ENCODE results near the gene MTUS2. TPM values are rescaled to one million over a fixed set of nuclear protein-coding genes. Genes with fewer than 3 reads are reported as not detected.

The MTUS2 gene
- total RNA-seq, 1 donor = 0.36 TPM

DNA sequence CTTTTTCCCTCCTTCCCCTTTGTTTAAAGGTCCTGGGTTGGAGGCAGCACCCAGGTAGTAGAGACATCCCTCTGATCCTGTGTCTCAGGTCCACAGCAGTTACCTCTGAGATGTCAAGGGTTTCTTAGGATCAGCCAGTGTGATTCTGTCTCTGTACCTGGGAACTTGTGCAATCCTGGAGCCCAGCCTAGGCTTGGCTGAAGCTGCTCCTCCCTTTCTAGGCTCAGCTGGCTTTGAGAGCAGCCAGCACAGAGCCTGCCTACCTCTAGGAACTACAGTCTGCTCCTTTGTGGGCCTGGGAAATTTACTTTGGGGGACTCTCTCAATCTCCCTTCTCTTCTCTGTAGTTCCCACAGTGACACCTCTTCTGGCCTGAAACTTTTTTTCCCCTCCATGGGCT, 171.6 kb downstream of the MTUS2 start:
- no peaks in the 10 kb centered on the region for H3K9me3 ChIP-seq (ENCODE audit: low read depth, low read length)

DNA sequence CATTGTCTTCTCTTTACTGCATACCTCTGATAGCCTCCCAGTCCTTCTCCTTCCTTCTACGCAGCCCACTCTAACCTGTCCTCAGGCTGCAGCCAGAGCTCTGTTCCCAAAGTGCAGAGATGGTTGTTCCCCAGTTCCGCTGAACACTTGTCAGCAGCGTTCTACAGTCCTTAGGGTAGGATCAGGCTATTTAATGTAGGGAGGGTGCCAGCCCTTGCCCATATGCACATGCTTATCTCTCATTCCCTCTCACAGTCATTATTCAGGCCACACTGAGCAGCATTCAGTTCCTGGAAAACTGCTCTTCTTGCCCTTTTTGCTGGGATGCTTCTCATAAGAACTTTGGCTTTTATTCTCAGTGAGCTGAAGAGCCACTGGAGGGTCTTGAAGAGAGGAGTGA, 180.7 kb downstream of the MTUS2 start:
- Histone ChIP-seq H3K4me3 (ENCODE audit: insufficient read depth, low read length) (no peak overlapping the region), H4K20me1 (ENCODE audit: insufficient read depth, low read length) (no peaks in the 10 kb centered on the region), H3K9me3 (ENCODE audit: low read depth, low read length) (no peaks in the 10 kb centered on the region), H3K4me1 (ENCODE audit: insufficient read depth, low read length) (no peaks in the 10 kb centered on the region), H3K27me3 (ENCODE audit: insufficient read depth, low read length) (no peaks in the 10 kb centered on the region), H3K36me3 (ENCODE audit: insufficient read depth, low read length) (no peaks in the 10 kb centered on the region), H3K27ac (ENCODE audit: low read depth, low read length) (no peak overlapping the region), H3K4me2 (ENCODE audit: insufficient read depth, low read length) (no peak overlapping the region), H2AFZ (ENCODE audit: low read length) (no peak overlapping the region), H3K79me2 (ENCODE audit: insufficient read depth, low read length) (no peaks in the 10 kb centered on the region)
- TF ChIP-seq, protein P1, sequence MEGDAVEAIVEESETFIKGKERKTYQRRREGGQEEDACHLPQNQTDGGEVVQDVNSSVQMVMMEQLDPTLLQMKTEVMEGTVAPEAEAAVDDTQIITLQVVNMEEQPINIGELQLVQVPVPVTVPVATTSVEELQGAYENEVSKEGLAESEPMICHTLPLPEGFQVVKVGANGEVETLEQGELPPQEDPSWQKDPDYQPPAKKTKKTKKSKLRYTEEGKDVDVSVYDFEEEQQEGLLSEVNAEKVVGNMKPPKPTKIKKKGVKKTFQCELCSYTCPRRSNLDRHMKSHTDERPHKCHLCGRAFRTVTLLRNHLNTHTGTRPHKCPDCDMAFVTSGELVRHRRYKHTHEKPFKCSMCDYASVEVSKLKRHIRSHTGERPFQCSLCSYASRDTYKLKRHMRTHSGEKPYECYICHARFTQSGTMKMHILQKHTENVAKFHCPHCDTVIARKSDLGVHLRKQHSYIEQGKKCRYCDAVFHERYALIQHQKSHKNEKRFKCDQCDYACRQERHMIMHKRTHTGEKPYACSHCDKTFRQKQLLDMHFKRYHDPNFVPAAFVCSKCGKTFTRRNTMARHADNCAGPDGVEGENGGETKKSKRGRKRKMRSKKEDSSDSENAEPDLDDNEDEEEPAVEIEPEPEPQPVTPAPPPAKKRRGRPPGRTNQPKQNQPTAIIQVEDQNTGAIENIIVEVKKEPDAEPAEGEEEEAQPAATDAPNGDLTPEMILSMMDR (IDR thresholded peaks at IDR 0.05; ENCODE audit: extremely low read depth, low read depth, low read length) = no peak
- no peak for DNase-seq (ENCODE audit: insufficient read length, low spot score, missing footprints)

More for the DNA sequence above, 171.6 kb downstream of the MTUS2 start:
- no peak overlapping the region for H3K4me3 ChIP-seq (ENCODE audit: insufficient read depth, low read length)
- no peaks in the 10 kb centered on the region for H3K27me3 ChIP-seq (ENCODE audit: insufficient read depth, low read length)
- H4K20me1 ChIP-seq (ENCODE audit: insufficient read depth, low read length) = no peaks in the 10 kb centered on the region
- no peak overlapping the region for H3K4me2 ChIP-seq (ENCODE audit: insufficient read depth, low read length)
- no peaks in the 10 kb centered on the region for H3K79me2 ChIP-seq (ENCODE audit: insufficient read depth, low read length)
- H2AFZ ChIP-seq (ENCODE audit: low read length) = no peak overlapping the region
- no peak for DNase-seq (ENCODE audit: insufficient read length, low spot score, missing footprints)
- H3K27ac ChIP-seq (ENCODE audit: low read depth, low read length) = no peak overlapping the region
- H3K36me3 ChIP-seq (ENCODE audit: insufficient read depth, low read length) = no peaks in the 10 kb centered on the region
- no peaks in the 10 kb centered on the region for H3K4me1 ChIP-seq (ENCODE audit: insufficient read depth, low read length)
- TF ChIP-seq, protein P1 (IDR thresholded peaks at IDR 0.05; ENCODE audit: extremely low read depth, low read depth, low read length) = no peak

DNA sequence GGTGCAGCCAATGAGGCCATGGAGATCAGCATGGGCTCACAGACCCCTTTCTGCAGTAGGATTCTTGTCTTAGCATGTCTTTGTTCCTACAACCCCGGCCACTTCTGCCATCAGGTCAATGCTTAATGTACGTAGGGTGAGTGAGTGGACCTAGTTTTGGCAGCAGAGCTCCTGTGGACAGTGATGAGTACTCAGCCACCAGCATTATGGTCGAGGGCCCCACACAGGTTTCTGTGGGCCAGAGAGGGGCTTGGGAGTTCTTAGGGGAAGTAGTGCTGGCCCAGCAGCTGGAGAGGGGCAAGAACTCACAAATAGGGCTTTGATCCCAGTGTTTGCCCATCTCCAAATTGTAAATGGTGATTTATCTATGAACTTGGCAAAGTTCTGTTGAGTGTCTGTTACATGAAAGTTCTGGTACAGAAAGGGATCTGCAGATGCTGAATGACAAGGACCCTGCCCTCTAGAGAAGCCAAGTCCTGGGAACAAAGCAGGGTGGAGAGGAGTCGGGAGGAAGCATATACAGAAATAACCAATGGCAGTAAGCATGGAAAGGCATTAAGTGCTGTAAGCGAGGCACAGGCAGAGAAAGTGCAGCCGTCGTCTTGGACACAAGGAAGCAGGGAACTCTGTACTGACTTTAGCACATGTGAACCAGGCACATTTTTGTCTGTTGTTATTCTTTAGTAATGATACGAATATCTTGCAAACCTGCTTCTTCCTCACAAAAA, 185.1 kb downstream of the MTUS2 start:
- Histone ChIP-seq H3K4me1 (ENCODE audit: insufficient read depth, low read length) (no peaks in the 10 kb centered on the region), H3K36me3 (ENCODE audit: insufficient read depth, low read length) (no peaks in the 10 kb centered on the region), H3K27me3 (ENCODE audit: insufficient read depth, low read length) (no peaks in the 10 kb centered on the region), H3K9me3 (ENCODE audit: low read depth, low read length) (no peaks in the 10 kb centered on the region), H3K27ac (ENCODE audit: low read depth, low read length) (no peak overlapping the region), H3K79me2 (ENCODE audit: insufficient read depth, low read length) (no peaks in the 10 kb centered on the region), H3K4me2 (ENCODE audit: insufficient read depth, low read length) (no peak overlapping the region), H2AFZ (ENCODE audit: low read length) (no peak overlapping the region), H4K20me1 (ENCODE audit: insufficient read depth, low read length) (no peaks in the 10 kb centered on the region), H3K4me3 (ENCODE audit: insufficient read depth, low read length) (no peak overlapping the region)
- no peak for DNase-seq (ENCODE audit: insufficient read length, low spot score, missing footprints)
- TF ChIP-seq, protein P1 (IDR thresholded peaks at IDR 0.05; ENCODE audit: extremely low read depth, low read depth, low read length) = no peak

DNA sequence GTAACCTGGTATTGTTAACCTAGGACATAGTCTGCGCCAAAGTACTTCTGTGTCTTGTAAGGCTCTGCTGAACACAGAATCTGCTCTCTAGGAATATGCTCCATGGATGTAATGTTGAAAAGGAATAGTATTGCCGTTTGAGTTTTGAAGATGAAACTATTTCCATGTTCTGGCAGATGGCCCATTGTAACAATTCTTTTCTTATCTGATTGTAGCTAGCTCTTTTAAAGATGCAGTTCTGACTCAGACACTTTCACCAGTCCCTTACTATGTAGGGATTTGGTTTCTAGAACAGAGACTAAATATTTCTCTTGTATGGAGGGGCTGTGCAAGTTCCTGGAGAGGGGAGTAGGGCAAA, 185.6 kb downstream of the MTUS2 start:
- Histone ChIP-seq H3K79me2 (ENCODE audit: insufficient read depth, low read length) (no peaks in the 10 kb centered on the region), H3K27me3 (ENCODE audit: insufficient read depth, low read length) (no peaks in the 10 kb centered on the region)

More for the DNA sequence above, 185.6 kb downstream of the MTUS2 start:
- H3K9me3 ChIP-seq (ENCODE audit: low read depth, low read length) = no peaks in the 10 kb centered on the region
- DNase-seq (ENCODE audit: insufficient read length, low spot score, missing footprints) = no peak
- TF ChIP-seq, protein P1 (IDR thresholded peaks at IDR 0.05; ENCODE audit: extremely low read depth, low read depth, low read length) = no peak
- H4K20me1 ChIP-seq (ENCODE audit: insufficient read depth, low read length) = no peaks in the 10 kb centered on the region
- H3K27ac ChIP-seq (ENCODE audit: low read depth, low read length) = no peak overlapping the region
- H3K4me3 ChIP-seq (ENCODE audit: insufficient read depth, low read length) = no peak overlapping the region
- no peak overlapping the region for H2AFZ ChIP-seq (ENCODE audit: low read length)
- H3K4me1 ChIP-seq (ENCODE audit: insufficient read depth, low read length) = no peaks in the 10 kb centered on the region
- no peaks in the 10 kb centered on the region for H3K36me3 ChIP-seq (ENCODE audit: insufficient read depth, low read length)
- H3K4me2 ChIP-seq (ENCODE audit: insufficient read depth, low read length) = no peak overlapping the region

Measured in osteoblast (primary cell).